COLO829 (cell line): ENCODE results near the gene UBALD2.
"Not testable (repeated sequence)": the region's sequence is repeated elsewhere in the genome, so short reads cannot be mapped to it uniquely, and the experiment has no call there.

Source experiments
- DNase-seq: peaks from one replicate; pipeline ENCODE4 v3.0.0; 2012; ENCODE audit warnings: low spot score

Gene UBALD2

GRCh38 chr17:76278268-76278908 lies 13.2 kb downstream of the UBALD2 start:
- DNase-seq = no peak

- peak; percentile 82 for DNase-seq
These were observed 14.0 kb downstream of the UBALD2 start for GRCh38 chr17:76278952-76279741.

DNA sequence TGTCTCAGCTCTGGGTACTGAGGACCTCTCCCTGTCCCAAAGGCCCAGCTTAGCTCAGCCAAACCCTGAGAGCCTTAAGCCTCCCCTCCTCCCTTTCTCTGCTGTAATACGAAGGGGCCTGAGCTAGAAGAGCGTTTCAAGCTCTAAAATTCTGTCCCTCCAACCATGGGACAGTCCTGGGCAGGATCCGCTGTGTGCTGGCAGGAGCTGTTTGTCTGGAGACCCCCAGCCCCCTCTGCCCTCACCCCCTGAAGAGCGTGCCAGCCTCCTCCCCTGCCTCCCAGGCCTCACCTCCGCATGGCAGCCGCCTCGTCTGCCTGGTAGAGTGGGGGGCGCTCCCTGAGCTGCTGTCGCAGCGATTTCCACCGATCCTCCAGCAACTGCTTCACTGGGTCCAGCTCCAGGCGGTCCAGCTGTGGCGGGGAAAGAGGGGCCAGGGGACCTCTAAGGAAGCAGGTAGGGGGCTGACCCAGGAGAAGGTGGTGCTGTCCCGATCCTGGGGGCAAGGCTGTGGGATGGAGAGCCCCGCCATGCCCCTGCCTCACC lies 14.7 kb downstream of the UBALD2 start:
- no peak for DNase-seq

- DNase-seq = no peak
These were observed 15.5 kb downstream of the UBALD2 start for GRCh38 chr17:76280650-76281049.

DNA sequence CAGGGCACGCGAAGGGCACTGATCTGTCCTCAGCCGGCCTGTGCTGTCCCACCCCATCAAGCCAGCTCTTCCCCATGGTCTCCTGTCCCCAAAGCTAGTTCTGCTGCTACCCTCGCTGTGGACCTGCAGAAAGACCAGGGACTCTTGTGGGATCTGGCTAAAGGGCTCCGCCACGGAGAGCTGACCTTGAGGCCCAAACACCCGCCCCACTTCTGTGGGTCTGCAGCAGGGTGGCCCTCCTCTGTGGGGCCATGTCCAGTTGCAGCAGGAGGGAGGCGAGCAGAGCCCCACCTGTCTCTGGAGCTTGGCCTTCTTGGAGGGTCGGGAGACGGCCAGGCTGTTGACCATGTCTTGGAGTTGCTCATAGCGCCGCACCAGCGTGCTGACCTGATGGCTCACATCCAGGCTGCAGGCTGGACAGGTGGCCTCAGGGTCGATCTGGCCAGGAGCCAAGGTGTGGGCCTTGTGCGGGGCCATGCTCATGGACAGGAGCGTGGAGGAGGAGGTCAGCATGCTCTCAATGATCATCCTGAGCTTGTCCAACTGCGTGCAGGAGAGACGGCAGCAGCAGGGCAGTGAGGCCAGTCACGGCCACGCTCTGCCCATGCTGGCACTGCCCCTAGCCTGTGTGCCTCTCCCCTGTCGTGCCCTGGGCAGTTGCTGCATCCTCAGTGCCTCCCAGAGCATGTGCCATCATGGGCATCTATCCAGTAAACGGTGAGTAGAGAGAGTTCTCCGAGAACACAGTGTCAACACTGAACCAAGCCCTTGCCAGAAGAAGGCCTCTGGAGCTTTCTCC lies 16.6 kb downstream of the UBALD2 start:
- no peak for DNase-seq

GRCh38 chr17:76292567-76292966 lies 27.4 kb downstream of the UBALD2 start:
- no peak for DNase-seq

- DNase-seq = no peak
These were observed 28.0 kb downstream of the UBALD2 start for GRCh38 chr17:76293106-76293505.

DNA sequence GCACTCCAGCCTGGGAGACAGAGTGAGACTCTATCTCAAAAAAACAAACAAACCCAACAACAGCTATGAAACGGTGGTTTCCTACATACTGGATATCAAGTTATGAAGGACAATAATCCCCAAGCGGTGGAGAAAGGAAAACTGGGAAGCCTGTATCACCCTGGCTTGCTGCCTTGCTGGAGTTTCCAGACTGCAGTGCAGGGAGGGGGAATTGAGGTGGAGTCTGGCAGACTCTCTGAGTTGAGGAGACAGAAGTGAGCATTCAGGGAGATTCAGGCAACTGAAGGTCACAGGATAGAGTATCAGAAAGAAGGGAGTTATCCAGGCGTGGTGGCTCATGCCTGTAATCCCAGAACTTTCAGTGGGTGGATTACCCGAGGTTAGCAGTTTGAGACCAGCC lies 31.0 kb downstream of the UBALD2 start:
- DNase-seq = no peak

DNA sequence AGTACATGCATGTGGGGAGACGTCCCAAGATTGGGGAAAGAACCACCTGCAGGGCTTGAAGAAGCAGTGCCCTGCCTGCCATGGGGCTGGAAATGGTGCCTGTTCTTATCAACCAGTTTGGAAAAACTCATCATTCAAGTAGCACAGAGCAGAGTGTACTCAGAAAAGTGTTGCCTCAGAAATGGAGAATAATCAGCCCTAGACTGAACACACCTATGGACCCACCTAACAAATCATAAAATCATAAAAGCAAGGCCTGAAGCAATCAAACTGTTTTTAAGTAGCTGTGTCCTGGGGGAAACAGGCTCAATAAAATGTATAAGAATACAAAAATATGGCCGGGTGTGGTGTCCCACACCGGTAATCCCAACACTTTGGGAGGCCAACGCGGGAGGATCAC lies 31.7 kb downstream of the UBALD2 start:
- no peak for DNase-seq

DNA sequence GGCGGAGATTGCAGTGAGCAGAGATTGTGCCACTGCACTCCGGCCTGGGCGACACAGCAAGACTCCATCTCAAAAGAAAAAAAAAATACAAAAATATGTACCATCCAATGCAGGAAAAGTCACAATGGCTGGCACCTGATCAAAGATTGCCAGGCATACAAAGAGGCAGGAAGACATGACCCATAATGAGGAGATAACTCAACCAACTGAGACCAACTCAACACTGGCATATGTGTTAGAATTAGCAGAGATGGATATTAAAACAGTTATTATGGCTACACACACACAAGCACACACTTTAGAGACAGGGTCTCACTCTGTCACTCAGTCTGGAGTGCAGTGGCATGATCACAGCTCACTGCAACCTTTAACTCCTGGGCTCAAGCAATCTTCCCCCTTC lies 32.3 kb downstream of the UBALD2 start:
- DNase-seq = no peak

DNA sequence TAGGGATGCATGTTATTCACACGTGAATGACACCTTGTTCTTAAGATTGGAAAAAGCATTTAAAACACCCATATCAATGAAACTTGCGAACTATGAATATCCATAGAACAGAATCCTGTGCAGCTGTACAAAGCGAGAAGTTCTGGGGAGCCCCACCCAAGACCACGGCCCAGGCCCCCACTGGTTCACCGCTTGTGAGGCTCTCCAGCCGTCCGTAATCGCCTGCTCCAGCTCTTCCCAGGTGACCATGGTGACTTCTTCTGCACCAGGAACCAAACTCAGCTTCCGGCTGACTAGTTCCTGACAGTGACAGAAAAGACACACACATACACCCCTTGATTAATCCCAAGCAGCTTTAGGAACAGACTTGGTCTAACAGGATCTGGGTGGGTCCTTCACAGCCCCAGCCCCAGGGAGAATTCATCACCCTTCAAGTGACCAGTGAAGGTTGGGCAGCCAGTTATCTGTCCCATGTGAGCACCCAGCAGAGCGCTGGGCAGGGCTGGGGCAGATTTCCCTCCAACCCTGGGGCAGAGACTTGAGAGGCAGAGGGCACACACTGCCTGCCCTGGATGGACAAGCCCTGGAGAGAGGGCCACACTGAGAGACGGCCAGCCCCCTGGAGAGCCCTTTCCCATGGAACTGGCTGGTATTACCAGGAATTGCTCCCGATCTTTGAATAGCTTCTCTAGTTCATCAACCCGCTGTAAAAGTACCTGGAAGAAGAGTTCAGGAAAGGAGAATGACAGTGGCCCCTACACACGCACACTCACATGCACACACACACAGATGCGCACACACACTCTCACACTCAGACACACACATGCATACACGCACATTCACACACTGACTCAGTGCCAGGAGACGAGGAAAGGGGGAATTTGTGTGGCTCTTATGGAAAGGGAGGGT lies 39.3 kb downstream of the UBALD2 start:
- no peak for DNase-seq

DNA sequence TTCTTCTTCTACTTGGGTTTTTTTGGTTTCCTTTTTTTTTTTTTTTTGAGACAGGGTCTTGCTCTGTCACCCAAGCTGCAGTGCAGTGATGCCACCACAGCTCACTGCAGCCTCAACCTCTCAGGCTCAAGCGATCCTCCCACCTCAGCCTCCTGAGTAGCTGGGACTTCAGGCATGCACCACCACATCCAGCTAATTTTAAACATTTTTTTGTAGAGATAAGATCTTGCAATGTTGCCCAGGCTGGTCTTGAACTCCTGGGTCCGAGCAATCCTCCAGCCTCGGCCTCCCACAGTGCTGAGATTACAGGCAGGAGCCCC lies 39.9 kb downstream of the UBALD2 start:
- DNase-seq = not testable (repeated sequence)

DNA sequence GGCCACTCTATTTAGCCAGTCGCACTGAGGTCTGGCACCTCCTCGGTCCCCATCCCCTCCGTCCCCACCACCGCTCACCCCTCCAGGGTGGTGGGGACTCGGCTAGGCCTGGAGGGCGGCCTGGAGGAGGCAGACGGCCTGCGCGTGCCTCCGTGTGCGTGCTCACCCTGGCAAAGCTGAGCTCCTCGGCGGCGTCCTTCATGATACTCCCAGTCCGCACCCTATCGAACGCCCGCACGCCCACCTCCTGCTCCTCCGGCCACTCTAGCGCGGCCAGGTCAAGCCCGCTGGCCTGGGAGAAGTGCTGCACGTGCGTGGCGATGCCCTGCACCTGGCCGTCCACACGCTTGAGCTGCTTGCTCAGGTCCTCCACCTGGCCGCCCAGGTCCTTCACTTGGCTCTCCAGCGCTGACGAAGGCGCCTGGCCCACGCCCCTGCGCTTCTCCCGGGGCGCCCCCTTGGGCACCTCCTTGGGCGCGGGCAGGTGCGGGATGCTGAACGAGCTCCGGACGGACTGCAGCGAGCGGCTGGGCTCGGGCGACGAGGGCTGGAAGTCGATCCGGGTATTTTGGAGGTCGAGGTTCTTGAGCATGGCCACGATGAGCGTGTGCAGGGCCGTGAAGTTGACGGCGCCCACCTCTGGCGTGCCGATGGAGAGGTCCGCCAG lies 42.3 kb downstream of the UBALD2 start:
- DNase-seq = no peak

DNA sequence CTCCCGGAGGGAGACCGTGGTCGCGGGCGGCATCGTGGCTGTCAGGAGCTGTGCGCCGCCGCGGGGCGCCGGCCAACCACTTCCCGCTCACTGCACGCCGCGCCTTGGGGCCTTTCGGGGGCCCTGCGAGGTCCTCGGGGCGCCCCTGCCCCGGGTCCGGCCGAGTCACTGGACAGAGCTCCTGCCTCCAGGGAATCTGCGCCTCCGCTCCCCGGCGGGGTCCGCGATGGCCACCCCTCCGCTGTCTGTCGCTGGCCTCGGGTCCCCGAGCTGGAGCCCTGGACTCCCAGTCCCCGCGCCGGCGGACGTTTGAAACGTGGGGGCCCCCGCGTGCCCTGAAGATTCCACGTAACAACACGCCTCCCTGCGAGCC lies 42.8 kb downstream of the UBALD2 start, which contains the start of gene QRICH2:
Gene QRICH2, minus strand, starts transcription at position 311 of the 373 bp plus-strand sequence. Its CDS starts 278 bp downstream, at position 33.
- no peak for DNase-seq

GRCh38 chr17:76309461-76309860 lies 44.3 kb downstream of the UBALD2 start:
- no peak for DNase-seq

GRCh38 chr17:76312735-76313134 lies 47.6 kb downstream of the UBALD2 start:
- no peak for DNase-seq

DNA sequence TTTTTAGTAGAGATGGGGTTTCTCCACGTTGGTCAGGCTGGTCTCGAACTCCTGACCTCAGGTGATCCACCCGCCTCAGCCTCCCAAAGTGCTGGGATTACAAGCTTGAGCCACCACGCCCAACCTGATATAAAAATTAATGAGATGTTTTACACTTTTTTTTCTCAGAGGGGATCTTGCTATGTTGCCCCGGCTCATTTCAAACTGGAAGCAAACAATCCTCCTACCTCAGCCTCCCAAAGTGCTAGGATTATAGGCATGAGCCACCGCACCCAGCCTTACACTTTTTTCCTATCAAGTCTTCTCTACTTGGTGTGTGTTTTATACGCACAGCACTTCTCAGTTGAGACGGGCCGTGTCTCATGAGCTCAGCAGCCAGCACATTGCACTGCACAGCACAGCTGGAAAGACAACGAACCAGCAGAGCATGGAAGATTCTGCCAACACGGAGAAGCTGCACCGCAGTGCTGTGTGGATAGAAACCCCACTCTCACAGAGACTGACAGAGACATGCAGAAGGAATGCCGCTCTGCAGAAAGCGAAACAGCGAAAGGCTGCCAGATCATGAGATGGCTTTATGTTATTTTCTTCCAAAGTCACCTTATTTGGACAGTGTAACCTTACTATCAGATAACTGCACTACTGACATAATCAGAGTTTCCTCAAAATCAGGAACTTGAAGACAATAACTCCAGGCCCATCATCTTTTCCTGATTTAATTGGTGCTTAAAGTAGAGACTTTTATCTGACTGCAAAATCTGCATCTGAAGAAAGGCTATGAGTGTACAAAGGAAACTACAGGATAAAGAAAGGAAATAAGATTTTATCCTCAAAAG lies 49.5 kb downstream of the UBALD2 start:
- no peak for DNase-seq

- DNase-seq = no peak
These were observed 52.4 kb downstream of the UBALD2 start for GRCh38 chr17:76317535-76317934.

DNA sequence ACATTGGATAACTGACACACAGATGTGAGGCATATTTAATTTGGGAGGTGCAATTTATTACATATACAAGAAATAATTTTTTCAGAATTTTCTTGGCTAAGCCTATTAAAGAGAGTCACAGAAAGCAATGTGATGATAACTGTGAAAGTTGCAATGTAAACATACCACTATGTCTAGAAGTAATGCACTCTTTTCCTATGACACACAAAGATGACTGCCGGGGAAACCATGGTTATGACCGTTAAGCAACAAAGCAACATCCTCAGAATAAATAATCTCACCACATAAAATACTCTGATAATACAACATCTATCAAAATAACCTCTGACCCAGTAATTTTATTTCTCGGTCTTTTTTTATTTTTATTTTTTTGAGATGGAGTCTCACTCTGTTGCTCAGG lies 53.4 kb downstream of the UBALD2 start:
- DNase-seq = no peak
